Measurements from ENCODE around the gene MDM2. TPM values are rescaled to one million over a fixed set of nuclear protein-coding genes. Genes with fewer than 3 reads are reported as not detected.

MDM2 gene
- total and polyA plus RNA-seq, 2 of the 8 experiments (the other 6 are each of a cell fraction or from before 2014, with no cell fraction given): 15.1 to 115 TPM

GRCh38 chr12:68762691-68763090 is 45.3 kb upstream of the MDM2 start:
- H3K14ac ChIP-seq (ENCODE audit: insufficient read length): no peak overlapping the region
- ChIA-PET POLR2A (ENCODE audit: partially characterized antibody) (interaction anchor here (0.8 to 1.9 kb wide), 4 partner anchors 8 to 25 kb away, joined by 3 to 6 read pairs (median 3); no protein-coding TSS in a partner anchor), CTCF (ENCODE audit: partially characterized antibody) (interaction anchor here (0.5 kb wide), 1 partner anchor 77 kb away, joined by 3 read pairs; no protein-coding TSS in a partner anchor)
- no peaks in the 10 kb centered on the region for H3K27me3 ChIP-seq (replicated peaks in 1 of 4; ENCODE audit: control insufficient read depth in 3 of 4, extremely low read depth in 1 of 4, insufficient read depth in 3 of 4, low read length in 3 of 4)
- H4K8ac ChIP-seq (ENCODE audit: extremely low read depth, insufficient read depth, low read length): no peak overlapping the region
- peaks cover 0 to 2% of the 10 kb centered on the region in 2 experiments for H4K20me1 ChIP-seq (replicated peaks in 1 of 2; ENCODE audit: control insufficient read depth in 1 of 2, insufficient read depth in 2 of 2, low read length in 2 of 2)
- H3K18ac ChIP-seq (ENCODE audit: extremely low read depth, low read length): no peak overlapping the region
- no peak overlapping the region for H3K27ac ChIP-seq (ENCODE audit: low read depth, low read length)
- H3K36me3 ChIP-seq (ENCODE audit: control insufficient read depth in 2 of 4, insufficient read depth in 4 of 4, low read length in 3 of 4): peaks cover 0 to 21% (median under 1%) of the 10 kb centered on the region in 4 experiments; a peak in 3 of 8 replicates
- H2BK120ac ChIP-seq (replicated peaks; ENCODE audit: low read depth, low read length): no peak overlapping the region
- no peak overlapping the region for H2BK12ac ChIP-seq (ENCODE audit: low read depth, low read length)
- no peak overlapping the region for H2BK5ac ChIP-seq (ENCODE audit: low read depth, low read length)
- no peak for DNase-seq (ENCODE audit: low read depth in 1 of 2, low spot score in 2 of 2)
- H4K5ac ChIP-seq (ENCODE audit: insufficient read length, low read depth, low read length): no peak overlapping the region
- H3K56ac ChIP-seq (replicated peaks; ENCODE audit: insufficient read length, low read depth, low read length): no peak overlapping the region
- no peak overlapping the region for H3K4ac ChIP-seq (replicated peaks; ENCODE audit: insufficient read length, low read depth, low read length)
- no peaks in the 10 kb centered on the region for H3K9me3 ChIP-seq (ENCODE audit: insufficient read depth in 2 of 2, low read depth in 1 of 2, low read length in 1 of 2)
- no peak overlapping the region for H4K91ac ChIP-seq (replicated peaks; ENCODE audit: insufficient read length, low read length)
- H3K79me1 ChIP-seq (ENCODE audit: low read depth, low read length): no peaks in the 10 kb centered on the region
- no peaks in the 10 kb centered on the region for H3K23me2 ChIP-seq (ENCODE audit: low read depth, low read length)
- H2BK20ac ChIP-seq (ENCODE audit: low read length): no peak overlapping the region
- no peaks in the 10 kb centered on the region for H3K79me2 ChIP-seq (ENCODE audit: control insufficient read depth in 1 of 2, insufficient read depth in 2 of 2, low read length in 2 of 2)
- H3K4me2 ChIP-seq (ENCODE audit: insufficient read depth in 1 of 2, low read depth in 2 of 2, low read length in 2 of 2): no peak overlapping the region
- 73% methylated on average over 3 of the region's 3 CpGs; no CpG with 5 or more reads in 1 of the 2 experiments for WGBS, 2 experiments (ENCODE audit: extremely low coverage in 1 of 2, insufficient coverage in 1 of 2, insufficient read length in 1 of 2, insufficient replicate concordance in 2 of 2, low coverage in 1 of 2, low lambda C conversion rate in 2 of 2, missing lambda C conversion rate in 1 of 2)
- no peak for FAIRE-seq
- no peak overlapping the region for H3K23ac ChIP-seq (ENCODE audit: insufficient read length)
- H2AFZ ChIP-seq (ENCODE audit: low read length): no peak overlapping the region
- H3K4me1 ChIP-seq (replicated peaks in 1 of 4; ENCODE audit: control insufficient read depth in 3 of 4, insufficient read depth in 4 of 4, low read length in 3 of 4): no peaks in the 10 kb centered on the region
- no peak overlapping the region for H3K4me3 ChIP-seq (ENCODE audit: extremely low read depth in 1 of 4, insufficient read depth in 2 of 4, low read depth in 3 of 4, low read length in 4 of 4)
- no peak overlapping the region for H2AK5ac ChIP-seq (ENCODE audit: low read depth, low read length)
- H3K9ac ChIP-seq (replicated peaks in 1 of 4; ENCODE audit: extremely low read depth in 1 of 4, low read depth in 3 of 4, low read length in 3 of 4): no peak overlapping the region
- no peak overlapping the region for H2BK15ac ChIP-seq (ENCODE audit: low read length)
- TF ChIP-seq RXRA (IDR thresholded peaks at IDR 0.05; ENCODE audit: insufficient read depth, low read depth, low read length): no peak
- TF ChIP-seq, protein P1, sequence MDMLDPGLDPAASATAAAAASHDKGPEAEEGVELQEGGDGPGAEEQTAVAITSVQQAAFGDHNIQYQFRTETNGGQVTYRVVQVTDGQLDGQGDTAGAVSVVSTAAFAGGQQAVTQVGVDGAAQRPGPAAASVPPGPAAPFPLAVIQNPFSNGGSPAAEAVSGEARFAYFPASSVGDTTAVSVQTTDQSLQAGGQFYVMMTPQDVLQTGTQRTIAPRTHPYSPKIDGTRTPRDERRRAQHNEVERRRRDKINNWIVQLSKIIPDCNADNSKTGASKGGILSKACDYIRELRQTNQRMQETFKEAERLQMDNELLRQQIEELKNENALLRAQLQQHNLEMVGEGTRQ (IDR thresholded peaks at IDR 0.05; ENCODE audit: low read length): no peak
- TF ChIP-seq POU5F1 (IDR thresholded peaks at IDR 0.05; ENCODE audit: low read depth, low read length): no peak
- TF ChIP-seq, protein P2, sequence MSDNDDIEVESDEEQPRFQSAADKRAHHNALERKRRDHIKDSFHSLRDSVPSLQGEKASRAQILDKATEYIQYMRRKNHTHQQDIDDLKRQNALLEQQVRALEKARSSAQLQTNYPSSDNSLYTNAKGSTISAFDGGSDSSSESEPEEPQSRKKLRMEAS (IDR thresholded peaks at IDR 0.05): no peak
- TF ChIP-seq GTF2F1 (IDR thresholded peaks at IDR 0.05; ENCODE audit: borderline replicate concordance, low read depth, low read length): no peak
- TF ChIP-seq CHD2 (IDR thresholded peaks at IDR 0.05; ENCODE audit: low read length): no peak
- TF ChIP-seq HDAC2 (IDR thresholded peaks at IDR 0.05; ENCODE audit: borderline replicate concordance in 1 of 2, low read depth in 2 of 2, low read length in 2 of 2): no peak
- TF ChIP-seq TAF7 (optimal IDR thresholded peaks at IDR 0.05; ENCODE audit: borderline replicate concordance, low read depth, low read length): no peak
- TF ChIP-seq NANOG (IDR thresholded peaks at IDR 0.05; ENCODE audit: insufficient read depth, low read depth, low read length, poor library complexity, severe bottlenecking): no peak
- no peak for TF ChIP-seq KDM4A (IDR thresholded peaks at IDR 0.05; ENCODE audit: low read depth, low read length, severe bottlenecking)
- no peak for TF ChIP-seq BCL11A (IDR thresholded peaks at IDR 0.05; ENCODE audit: low read depth in 2 of 2, low read length in 2 of 2)
- no peak for TF ChIP-seq SAP30 (IDR thresholded peaks at IDR 0.05; ENCODE audit: insufficient read depth, insufficient replicate concordance, low read length)

Data from H1 (cell line).